ENCODE measurements around the gene CDH13.

GRCh38 chr16:83128041-83128440 lies 501.3 kb downstream of the CDH13 start:
- TF ChIP-seq, protein P1, sequence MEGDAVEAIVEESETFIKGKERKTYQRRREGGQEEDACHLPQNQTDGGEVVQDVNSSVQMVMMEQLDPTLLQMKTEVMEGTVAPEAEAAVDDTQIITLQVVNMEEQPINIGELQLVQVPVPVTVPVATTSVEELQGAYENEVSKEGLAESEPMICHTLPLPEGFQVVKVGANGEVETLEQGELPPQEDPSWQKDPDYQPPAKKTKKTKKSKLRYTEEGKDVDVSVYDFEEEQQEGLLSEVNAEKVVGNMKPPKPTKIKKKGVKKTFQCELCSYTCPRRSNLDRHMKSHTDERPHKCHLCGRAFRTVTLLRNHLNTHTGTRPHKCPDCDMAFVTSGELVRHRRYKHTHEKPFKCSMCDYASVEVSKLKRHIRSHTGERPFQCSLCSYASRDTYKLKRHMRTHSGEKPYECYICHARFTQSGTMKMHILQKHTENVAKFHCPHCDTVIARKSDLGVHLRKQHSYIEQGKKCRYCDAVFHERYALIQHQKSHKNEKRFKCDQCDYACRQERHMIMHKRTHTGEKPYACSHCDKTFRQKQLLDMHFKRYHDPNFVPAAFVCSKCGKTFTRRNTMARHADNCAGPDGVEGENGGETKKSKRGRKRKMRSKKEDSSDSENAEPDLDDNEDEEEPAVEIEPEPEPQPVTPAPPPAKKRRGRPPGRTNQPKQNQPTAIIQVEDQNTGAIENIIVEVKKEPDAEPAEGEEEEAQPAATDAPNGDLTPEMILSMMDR (IDR thresholded peaks at IDR 0.05; ENCODE audit: extremely low read depth in 1 of 2, insufficient read depth in 1 of 2, low read depth in 1 of 2, low read length in 2 of 2): no peak
- TF ChIP-seq POLR2A (IDR thresholded peaks at IDR 0.05; ENCODE audit: low read depth, low read length): no peak

All from endothelial cell of umbilical vein (primary cell).